Keratinocyte (primary cell): ENCODE results near the gene OR5T2. TPM values are rescaled to one million over a fixed set of nuclear protein-coding genes. Genes with fewer than 3 reads are reported as not detected.

Experiments used
- DNase-seq: peaks from one replicate; pipeline ENCODE4 v3.0.0-alpha.2; 2011; ENCODE audit warnings: low read depth, missing footprints, low spot score
- FAIRE-seq: peaks from 2 replicates; lab custom pipeline; 2011; peaks lifted over from hg19 to GRCh38; lab: Jason Lieb, UNC
- H2AFZ ChIP-seq: 2 replicates; pipeline ENCODE4 v1.6.0; 2012; ENCODE audit warnings: low read length, control low read depth, inconsistent platforms; ENCODE audit not compliant: control insufficient read depth
- H3K27ac ChIP-seq: 2 replicates; pipeline ENCODE4 v1.5.1; 2011; ENCODE audit warnings: low read length; ENCODE audit not compliant: control insufficient read depth, insufficient read depth
- H3K27me3 ChIP-seq: 3 replicates; pipeline ENCODE4 v1.6.0; 2011; ENCODE audit warnings: low read length; ENCODE audit not compliant: control insufficient read depth, insufficient read depth; ENCODE audit errors: extremely low read depth
- H3K36me3 ChIP-seq, 2 experiments: 2 replicates in 1 of 2; 3 replicates in 1 of 2; pipeline ENCODE4 v1.5.1; 2011; ENCODE audit warnings: low read length in 2 of 2, mild to moderate bottlenecking in 1 of 2; ENCODE audit not compliant: control insufficient read depth in 2 of 2, insufficient read depth in 2 of 2; ENCODE audit errors: extremely low read depth in 1 of 2
- H3K4me1 ChIP-seq: 3 replicates; pipeline ENCODE4 v1.5.1; 2011; ENCODE audit warnings: low read length; ENCODE audit not compliant: control insufficient read depth, insufficient read depth; ENCODE audit errors: extremely low read depth
- H3K4me2 ChIP-seq: 3 replicates; pipeline ENCODE4 v1.6.0; 2011; ENCODE audit warnings: low read depth, low read length; ENCODE audit not compliant: control insufficient read depth, insufficient read depth; ENCODE audit errors: extremely low read depth
- H3K4me3 ChIP-seq, 3 experiments: fragments of 200-600 bp in 1 of 3; sonication (generic) in 1 of 3; 2 replicates in 2 of 3; 3 replicates in 1 of 3; pipeline ENCODE4 v1.5.1; 2011 to 2016; ENCODE audit warnings: low read length in 3 of 3, mild to moderate bottlenecking in 3 of 3, control low read depth in 2 of 3, inconsistent platforms in 1 of 3, low read depth in 1 of 3, mixed read lengths in 1 of 3, mixed run types in 1 of 3, moderate library complexity in 1 of 3; ENCODE audit not compliant: control insufficient read depth in 2 of 3, insufficient read depth in 2 of 3; ENCODE audit errors: extremely low read depth in 1 of 3
- H3K79me2 ChIP-seq: 2 replicates; pipeline ENCODE4 v1.6.0; 2012; ENCODE audit warnings: low read length; ENCODE audit not compliant: control insufficient read depth, insufficient read depth
- H3K9ac ChIP-seq: 3 replicates; pipeline ENCODE4 v1.6.0; 2011; ENCODE audit warnings: low read length; ENCODE audit not compliant: control insufficient read depth, insufficient read depth; ENCODE audit errors: extremely low read depth
- H3K9me1 ChIP-seq: 3 replicates; pipeline ENCODE4 v1.6.0; 2011; ENCODE audit warnings: low read length; ENCODE audit not compliant: control insufficient read depth, insufficient read depth; ENCODE audit errors: extremely low read depth
- H3K9me3 ChIP-seq: 2 replicates; pipeline ENCODE4 v1.5.1; 2012; ENCODE audit warnings: low read depth, low read length; ENCODE audit not compliant: control insufficient read depth
- H4K20me1 ChIP-seq: 3 replicates; pipeline ENCODE4 v1.6.0; 2011; ENCODE audit warnings: low read length; ENCODE audit not compliant: control insufficient read depth, insufficient read depth; ENCODE audit errors: extremely low read depth
- EZH2 ChIP-seq: IDR thresholded peaks from one replicate; pipeline ENCODE4 v1.6.1; 2012; ENCODE audit warnings: inconsistent platforms, mild to moderate bottlenecking, low read length, moderate library complexity
- dilution Hi-C: fragments of 300-500 bp; cut with MboI; formaldehyde crosslinking; loops from one replicate; pipeline ENCODE4 v1.7.0; 2020; ENCODE audit warnings: low sequenced_read_pairs; ENCODE audit not compliant: extremely low pct_ligation_motif_present
- polyA plus RNA-seq, 5 experiments: library from polyadenylated mRNA; depleted of rRNA in 3 of 5; stranded (reverse) in 3 of 5; stranded (forward) in 1 of 5; unstranded in 1 of 5; fragments of >200 nt; gene quantifications; 1 replicate in 1 of 5; 2 replicates in 3 of 5; 3 replicates in 1 of 5; pipeline versions ENCODE4 v1.2.1 to v1.2.3, GENCODE V29; 2011 to 2012; ENCODE audit warnings: missing spikeins in 2 of 5, low read depth in 1 of 5, low replicate concordance in 1 of 5
- TF ChIP-seq, protein P1 (sequence below), 3 experiments: IDR thresholded peaks in 1 of 3; conservative IDR thresholded peaks in 1 of 3; optimal IDR thresholded peaks in 1 of 3; 2 replicates in 2 of 3; 3 replicates in 1 of 3; pipeline versions ENCODE3 to v1.5.1; 2011; ENCODE audit warnings: low read length in 3 of 3, mild to moderate bottlenecking in 3 of 3, moderate library complexity in 2 of 3, control low read depth in 1 of 3, inconsistent platforms in 1 of 3; ENCODE audit not compliant: insufficient read depth in 2 of 3; ENCODE audit errors: extremely low read depth in 1 of 3

OR5T2 gene
- polyA plus RNA-seq, 1 donor (not counting 4 experiments of a cell fraction or from before 2014, with no cell fraction given) = not detected

GRCh38 chr11:56188602-56189001, 45.5 kb downstream of the OR5T2 start:
- Histone ChIP-seq H3K36me3 (no peaks in the 10 kb centered on the region), H3K9me3 (no peaks in the 10 kb centered on the region), H3K27me3 (no peaks in the 10 kb centered on the region), H3K9ac (no peak overlapping the region), H3K4me3 (no peak overlapping the region), H3K4me1 (no peaks in the 10 kb centered on the region), H2AFZ (no peak overlapping the region), H3K9me1 (no peaks in the 10 kb centered on the region), H4K20me1 (no peaks in the 10 kb centered on the region), H3K27ac (no peak overlapping the region), H3K4me2 (no peak overlapping the region), H3K79me2 (no peaks in the 10 kb centered on the region)
- TF ChIP-seq, protein P1, sequence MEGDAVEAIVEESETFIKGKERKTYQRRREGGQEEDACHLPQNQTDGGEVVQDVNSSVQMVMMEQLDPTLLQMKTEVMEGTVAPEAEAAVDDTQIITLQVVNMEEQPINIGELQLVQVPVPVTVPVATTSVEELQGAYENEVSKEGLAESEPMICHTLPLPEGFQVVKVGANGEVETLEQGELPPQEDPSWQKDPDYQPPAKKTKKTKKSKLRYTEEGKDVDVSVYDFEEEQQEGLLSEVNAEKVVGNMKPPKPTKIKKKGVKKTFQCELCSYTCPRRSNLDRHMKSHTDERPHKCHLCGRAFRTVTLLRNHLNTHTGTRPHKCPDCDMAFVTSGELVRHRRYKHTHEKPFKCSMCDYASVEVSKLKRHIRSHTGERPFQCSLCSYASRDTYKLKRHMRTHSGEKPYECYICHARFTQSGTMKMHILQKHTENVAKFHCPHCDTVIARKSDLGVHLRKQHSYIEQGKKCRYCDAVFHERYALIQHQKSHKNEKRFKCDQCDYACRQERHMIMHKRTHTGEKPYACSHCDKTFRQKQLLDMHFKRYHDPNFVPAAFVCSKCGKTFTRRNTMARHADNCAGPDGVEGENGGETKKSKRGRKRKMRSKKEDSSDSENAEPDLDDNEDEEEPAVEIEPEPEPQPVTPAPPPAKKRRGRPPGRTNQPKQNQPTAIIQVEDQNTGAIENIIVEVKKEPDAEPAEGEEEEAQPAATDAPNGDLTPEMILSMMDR (optimal IDR thresholded peaks at IDR 0.05 in 1 of 3, IDR thresholded peaks at IDR 0.05 in 1 of 3, conservative IDR thresholded peaks at IDR 0.05 in 1 of 3; ENCODE audit: extremely low read depth in 1 of 3, insufficient read depth in 2 of 3, low read length in 3 of 3) = no peak
- no peak for TF ChIP-seq EZH2
- DNase-seq (no peak), FAIRE-seq (no peak)
- dilution Hi-C loops = no loop called here

- DNase-seq = no peak
- Histone ChIP-seq H2AFZ (no peak overlapping the region), H3K27ac (no peak overlapping the region), H3K9me3 (no peaks in the 10 kb centered on the region), H3K36me3 (no peaks in the 10 kb centered on the region), H3K9ac (no peak overlapping the region), H3K9me1 (no peaks in the 10 kb centered on the region), H4K20me1 (no peaks in the 10 kb centered on the region), H3K4me2 (no peak overlapping the region), H3K79me2 (no peaks in the 10 kb centered on the region), H3K27me3 (no peaks in the 10 kb centered on the region), H3K4me1 (no peaks in the 10 kb centered on the region), H3K4me3 (no peak overlapping the region)
- no peak for FAIRE-seq
- dilution Hi-C loops = no loop called here
- TF ChIP-seq EZH2 = no peak
- TF ChIP-seq, protein P1 (optimal IDR thresholded peaks at IDR 0.05 in 1 of 3, IDR thresholded peaks at IDR 0.05 in 1 of 3, conservative IDR thresholded peaks at IDR 0.05 in 1 of 3; ENCODE audit: extremely low read depth in 1 of 3, insufficient read depth in 2 of 3, low read length in 3 of 3) = no peak
Observed at GRCh38 chr11:56183459-56183858, 50.6 kb downstream of the OR5T2 start.

Other genes with a start within 250 kb of the OR5T2 start
- not detected in 3 replicates for gene OR5F1, start 239.6 kb downstream of the OR5T2 start, polyA plus RNA-seq
- not detected in 3 replicates for gene OR5AS1, start 206.6 kb downstream of the OR5T2 start, polyA plus RNA-seq
- gene OR8I2, start 140.9 kb downstream of the OR5T2 start, polyA plus RNA-seq = not detected in 3 replicates
- not detected in 3 replicates for gene OR8H2, start 130.6 kb downstream of the OR5T2 start, polyA plus RNA-seq
- gene OR8H3, start 111.9 kb downstream of the OR5T2 start, polyA plus RNA-seq = not detected in 3 replicates
- gene OR8J3, start 94.1 kb downstream of the OR5T2 start, polyA plus RNA-seq = not detected in 3 replicates
- not detected in 3 replicates for gene OR8K5, start 73.9 kb downstream of the OR5T2 start, polyA plus RNA-seq
- gene OR5J2, start 57.6 kb downstream of the OR5T2 start, polyA plus RNA-seq = not detected in 3 replicates
- gene OR5T3, start 18.0 kb upstream of the OR5T2 start, polyA plus RNA-seq = not detected in 3 replicates
- gene OR5T1, start 39.9 kb upstream of the OR5T2 start, polyA plus RNA-seq = not detected in 3 replicates
- gene OR8H1, start 58.0 kb upstream of the OR5T2 start, polyA plus RNA-seq = not detected in 3 replicates
- not detected in 3 replicates for gene OR8K3, start 80.9 kb upstream of the OR5T2 start, polyA plus RNA-seq
- not detected in 3 replicates for gene OR8K1, start 111.8 kb upstream of the OR5T2 start, polyA plus RNA-seq
- gene OR8J1, start 120.0 kb upstream of the OR5T2 start, polyA plus RNA-seq = not detected in 3 replicates
- not detected in 3 replicates for gene OR8U1, start 141.4 kb upstream of the OR5T2 start, polyA plus RNA-seq
- not detected in 3 replicates for gene OR5AL1, start 178.4 kb upstream of the OR5T2 start, polyA plus RNA-seq
- not detected in 3 replicates for gene OR5M3, start 239.1 kb upstream of the OR5T2 start, polyA plus RNA-seq